ENCODE measurements around the gene DDX10.

Gene DDX10

GRCh38 chr11:108835624-108836023 is 170.8 kb downstream of the DDX10 start:
- DNase-seq = no peak

GRCh38 chr11:108836541-108836940 is 171.7 kb downstream of the DDX10 start:
- no peak for DNase-seq

- no peak for DNase-seq
Measured at GRCh38 chr11:108838102-108838791, 173.4 kb downstream of the DDX10 start.

DNA sequence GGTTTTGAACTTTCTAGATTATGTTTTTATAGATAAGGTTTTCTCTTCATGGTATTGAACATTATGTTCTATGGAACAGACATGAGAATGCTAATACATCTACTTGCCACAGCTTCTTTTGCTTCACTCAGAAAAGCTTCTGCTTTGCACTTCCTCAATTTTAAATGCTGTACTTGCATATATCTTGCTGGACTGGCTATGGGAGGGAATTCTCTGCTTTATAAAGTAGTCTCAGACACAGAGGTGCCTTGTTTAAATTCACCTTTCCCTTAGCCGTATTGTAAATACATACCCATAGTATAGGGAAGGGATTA is 173.9 kb downstream of the DDX10 start:
- DNase-seq = no peak

DNA sequence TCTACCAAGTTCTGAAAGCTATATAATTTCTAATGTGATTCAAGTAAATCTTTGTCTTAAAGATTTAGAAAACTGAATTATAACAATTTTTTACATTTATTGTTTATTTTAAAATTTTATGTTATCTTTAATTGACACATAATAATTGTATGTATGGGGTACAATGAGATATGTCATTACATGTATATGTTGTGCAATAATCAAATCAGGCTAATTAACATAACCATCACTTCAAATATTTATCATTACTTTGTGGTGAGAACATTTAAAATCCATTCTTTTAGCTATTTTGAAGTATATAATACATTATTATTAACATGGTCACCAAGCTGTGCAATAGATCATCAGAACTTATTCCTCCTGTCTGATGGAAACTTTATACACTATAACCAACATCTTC is 181.1 kb downstream of the DDX10 start:
- DNase-seq = no peak

DNA sequence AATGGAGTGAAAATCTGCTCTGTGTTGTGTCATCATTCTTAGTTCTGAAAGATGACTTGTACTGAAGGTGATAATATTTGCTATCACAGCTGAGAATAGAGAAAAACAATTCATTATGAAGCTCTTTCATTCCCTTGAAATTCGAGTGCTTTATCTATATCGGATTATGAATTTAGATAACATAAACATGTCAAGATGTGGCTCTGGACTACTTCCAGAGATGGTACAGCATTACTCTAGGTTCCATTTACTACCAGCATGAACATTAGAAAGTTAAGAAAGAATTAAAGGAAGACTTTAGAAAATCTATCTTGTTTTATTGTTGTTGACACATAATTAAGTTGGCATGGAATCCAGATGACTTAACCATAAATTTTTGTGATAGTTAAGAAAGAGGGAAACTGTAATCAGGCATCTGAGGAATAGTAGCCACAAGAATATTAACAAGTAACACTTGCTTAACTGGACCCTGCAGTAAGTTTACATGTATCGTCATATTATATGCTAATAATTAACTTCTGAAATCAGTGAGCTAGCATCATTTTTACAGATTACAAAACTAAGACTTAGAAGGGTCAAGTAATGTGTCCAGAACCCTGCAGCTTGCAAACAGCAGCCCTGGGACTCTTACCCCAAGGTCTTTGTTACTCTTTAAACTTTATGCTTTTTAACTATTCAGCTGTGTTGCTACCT is 182.6 kb downstream of the DDX10 start:
- no peak for DNase-seq

GRCh38 chr11:108851781-108852180 is 186.9 kb downstream of the DDX10 start:
- no peak for DNase-seq

- DNase-seq = no peak
Measured at GRCh38 chr11:108852701-108853100, 187.8 kb downstream of the DDX10 start.

DNA sequence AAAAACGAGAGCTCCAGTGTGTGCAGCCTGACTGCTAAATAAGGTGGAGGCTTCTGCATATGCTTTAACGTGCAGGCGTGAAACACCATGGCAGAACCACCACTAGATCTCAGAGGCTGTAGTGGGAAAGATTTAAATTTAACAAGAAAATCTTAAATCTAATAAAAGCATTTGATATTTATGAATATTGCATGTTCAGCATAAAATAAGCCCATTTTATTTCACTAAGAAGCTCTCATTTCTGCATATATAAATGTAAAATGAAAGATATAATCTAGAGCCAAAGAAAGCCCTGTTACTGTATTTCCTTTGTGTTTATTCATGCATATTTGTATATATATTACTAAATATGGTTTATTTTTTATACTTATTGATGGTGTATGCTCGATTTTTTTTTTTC is 188.3 kb downstream of the DDX10 start:
- DNase-seq = no peak

GRCh38 chr11:108853864-108854263 is 189.0 kb downstream of the DDX10 start:
- no peak for DNase-seq

GRCh38 chr11:108854346-108854745 is 189.5 kb downstream of the DDX10 start:
- DNase-seq = no peak

- no peak for DNase-seq
Measured at GRCh38 chr11:108857382-108857781, 192.5 kb downstream of the DDX10 start.

GRCh38 chr11:108858622-108859021 is 193.8 kb downstream of the DDX10 start:
- DNase-seq = no peak

GRCh38 chr11:108859510-108859909 is 194.6 kb downstream of the DDX10 start:
- DNase-seq = no peak

DNA sequence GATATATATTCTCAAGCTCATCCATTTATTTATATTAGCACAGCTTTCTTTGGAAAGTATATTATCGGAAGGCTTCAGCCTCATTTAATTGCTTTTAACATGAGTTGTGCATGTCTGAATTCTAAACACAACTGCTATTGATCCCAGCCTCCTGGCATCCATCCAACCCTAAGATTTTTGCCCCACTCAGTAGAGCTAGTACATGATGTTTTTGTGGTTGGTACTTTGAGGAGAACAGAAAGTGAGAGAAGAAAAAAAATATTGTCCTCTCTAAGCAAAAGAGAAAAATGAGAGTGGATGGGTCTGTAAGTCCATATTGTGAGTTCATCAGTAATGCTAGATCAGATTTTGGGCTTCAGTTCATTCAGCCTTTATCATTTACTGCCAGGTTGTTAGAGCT is 198.7 kb downstream of the DDX10 start:
- DNase-seq = no peak

DNA sequence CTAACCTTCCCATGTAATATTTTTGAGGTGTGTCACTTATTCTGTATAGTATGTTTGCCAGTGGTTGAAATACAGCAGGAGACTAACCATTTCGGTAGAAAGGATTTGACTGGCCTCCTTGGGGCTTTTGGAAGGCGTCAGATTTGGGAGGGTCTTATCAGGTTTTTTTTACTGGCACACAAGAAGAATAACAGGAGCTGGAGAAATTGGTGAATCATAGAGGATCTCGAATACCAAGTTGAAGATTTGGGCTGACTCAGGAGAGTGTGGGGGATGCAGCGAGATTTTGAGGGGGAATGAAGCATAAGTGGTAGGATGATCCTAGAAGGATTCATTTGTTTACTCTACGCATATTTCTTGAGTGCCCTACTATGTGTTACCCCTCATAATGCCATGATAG is 200.5 kb downstream of the DDX10 start:
- DNase-seq = no peak

GRCh38 chr11:108866781-108867180 is 201.9 kb downstream of the DDX10 start:
- no peak for DNase-seq

DNA sequence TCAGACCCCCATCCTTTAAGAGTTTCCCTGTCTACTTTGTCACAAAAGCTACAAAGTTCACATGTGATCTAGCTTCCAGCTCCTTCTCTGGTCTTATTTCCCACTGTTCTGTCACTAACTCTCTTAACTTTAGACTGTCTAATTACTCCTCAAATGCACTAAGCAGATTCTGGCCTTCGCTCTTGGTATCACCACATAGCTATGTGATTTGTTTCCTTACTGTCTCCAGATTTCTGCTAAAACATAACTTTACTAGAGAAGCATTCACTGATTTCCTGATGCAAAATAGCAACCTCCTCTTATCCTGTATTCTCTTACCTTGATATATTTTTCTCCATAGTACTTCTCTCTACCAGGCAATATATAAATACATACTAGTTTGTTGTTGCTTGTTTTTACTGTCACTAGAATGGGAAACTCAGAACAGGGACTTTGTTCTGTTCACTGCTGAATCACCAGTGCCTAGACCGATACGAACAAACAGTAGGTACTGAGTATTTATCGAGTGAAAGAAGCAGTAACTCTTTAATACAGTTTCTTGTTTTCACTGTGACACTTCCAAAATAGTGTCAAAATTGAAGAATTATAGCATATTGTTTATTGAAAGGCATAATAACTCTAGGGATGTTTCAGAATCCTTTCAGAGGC is 205.6 kb downstream of the DDX10 start:
- no peak for DNase-seq

- DNase-seq = peak; percentile 0
Measured at GRCh38 chr11:108871152-108871551, 206.3 kb downstream of the DDX10 start.

GRCh38 chr11:108871867-108872266 is 207.0 kb downstream of the DDX10 start:
- no peak for DNase-seq

- no peak for DNase-seq
Measured at GRCh38 chr11:108872781-108873291, 208.0 kb downstream of the DDX10 start.

DNA sequence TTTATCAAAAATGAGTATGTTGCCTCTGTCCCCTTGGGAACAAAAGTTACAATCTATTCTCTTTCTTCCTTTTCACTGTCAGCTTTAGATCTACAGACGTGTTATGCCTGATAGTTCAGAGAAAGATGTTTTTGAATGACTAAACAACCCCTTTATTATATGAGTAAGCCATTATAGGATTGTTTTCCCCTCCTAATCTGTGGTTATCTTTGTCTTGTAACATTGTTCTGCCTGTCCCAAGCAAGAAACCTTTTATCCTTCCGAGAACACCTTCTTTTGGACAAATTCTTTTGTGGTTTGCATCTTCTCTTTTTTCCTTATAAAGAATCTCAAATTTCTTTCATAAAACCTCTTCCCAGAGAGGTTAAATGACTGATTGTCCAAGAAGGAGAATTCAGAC is 208.4 kb downstream of the DDX10 start:
- no peak for DNase-seq

DNA sequence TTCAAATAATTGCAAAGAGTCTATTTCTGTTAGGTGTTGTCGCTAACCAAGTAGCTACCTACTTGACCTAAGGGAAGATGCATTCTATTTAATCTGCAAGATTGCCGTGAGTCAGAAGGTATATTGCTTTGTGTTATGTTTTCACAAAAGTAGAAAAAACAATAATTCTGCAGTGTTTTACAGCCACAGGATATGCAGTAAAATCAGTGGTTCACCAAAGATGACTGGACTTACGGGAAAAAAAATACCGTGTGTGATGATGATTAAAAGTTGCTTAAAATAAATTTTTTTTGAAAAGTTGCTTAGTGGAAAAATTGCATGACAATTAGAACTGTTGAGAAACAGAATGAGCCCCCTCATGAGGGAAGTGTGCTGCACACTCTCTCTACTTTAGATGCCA is 209.1 kb downstream of the DDX10 start:
- no peak for DNase-seq

GRCh38 chr11:108875134-108875533 is 210.3 kb downstream of the DDX10 start:
- no peak for DNase-seq
